GM11168 (cell line): Measurements from ENCODE around the gene ATAD3B.
"Not testable (repeated sequence)": the region's sequence is repeated elsewhere in the genome, so short reads cannot be mapped to it uniquely, and the experiment has no call there.

Experiments used
- in situ Hi-C: fragments of 300-500 bp; cut with MboI; formaldehyde crosslinking; loops from one replicate; pipeline ENCODE4 v1.12.0; 2022; ENCODE audit warnings: low sequenced_read_pairs; ENCODE audit not compliant: unreplicated experiment

ATAD3B gene

DNA sequence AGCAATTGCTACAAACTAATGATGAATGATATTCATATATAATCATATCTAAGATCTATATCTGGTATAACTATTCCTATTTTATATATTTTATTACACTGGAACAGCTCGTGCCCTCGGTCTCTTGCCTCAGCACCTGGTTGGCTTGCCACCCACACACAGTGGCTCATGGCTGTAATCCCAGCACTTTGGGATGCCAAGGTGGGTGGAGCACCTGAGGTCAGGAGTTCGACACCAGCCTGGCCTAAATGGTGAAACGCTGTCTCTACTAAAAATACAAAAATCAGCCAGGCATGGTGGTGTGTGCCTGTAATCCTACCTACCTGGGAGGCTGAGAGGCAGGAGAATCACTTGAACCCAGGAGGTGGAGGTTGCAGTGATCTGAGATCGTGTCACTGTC is 34.2 kb downstream of the ATAD3B start:
- in situ Hi-C loops = not testable (repeated sequence)

DNA sequence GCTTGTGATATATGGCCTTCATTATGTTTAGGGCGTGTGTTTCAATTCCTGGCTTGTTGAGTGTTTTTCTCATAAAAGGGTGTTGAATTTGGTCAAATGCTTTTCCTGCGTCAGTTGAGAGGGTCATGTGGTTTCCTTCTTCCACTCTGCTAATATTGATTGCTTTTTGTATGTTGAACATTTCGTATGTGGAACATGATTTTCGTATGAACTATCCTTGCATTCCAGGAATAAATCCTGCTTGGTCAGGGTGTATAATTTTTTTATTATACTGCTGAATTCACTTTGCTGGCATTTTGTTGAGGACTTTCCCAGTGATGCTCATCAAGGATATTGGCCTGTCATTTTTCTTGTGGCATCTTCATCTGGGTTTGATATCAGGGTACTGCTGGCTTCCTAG is 35.7 kb downstream of the ATAD3B start:
- in situ Hi-C loops = no loop called here

DNA sequence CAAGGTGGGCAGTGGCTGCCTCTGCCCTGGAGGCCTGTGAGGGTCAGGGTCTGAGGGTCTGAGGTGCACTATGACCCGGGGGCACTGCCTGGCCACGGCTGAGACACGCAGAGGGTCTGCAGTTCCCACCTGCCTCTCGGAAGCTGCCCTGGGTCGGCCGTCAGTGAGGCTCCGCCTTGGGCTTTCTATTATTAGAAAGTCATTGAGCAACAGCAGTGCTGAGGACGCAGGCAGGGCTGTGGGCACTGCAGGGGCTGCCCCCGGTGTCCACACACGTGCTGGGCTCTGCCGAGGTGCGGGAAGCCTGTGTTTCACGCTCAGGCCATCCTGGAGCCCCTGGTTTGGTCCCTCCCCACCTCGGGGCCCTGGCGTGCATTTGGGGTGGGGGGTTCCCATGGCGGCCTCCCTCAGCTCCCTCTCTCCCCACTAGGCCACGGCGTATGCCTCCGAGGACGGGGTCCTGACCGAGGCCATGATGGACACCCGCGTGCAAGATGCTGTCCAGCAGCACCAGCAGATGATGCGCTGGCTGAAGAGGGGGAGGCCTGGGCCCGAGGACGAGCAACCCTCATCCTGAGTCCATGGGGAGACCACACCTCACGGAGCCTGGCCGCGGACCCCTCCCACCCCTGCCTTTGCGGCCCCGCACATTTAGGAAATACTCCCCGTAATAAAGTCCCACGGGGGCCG is 37.4 kb downstream of the ATAD3B start:
- in situ Hi-C loops = not testable (repeated sequence)

DNA sequence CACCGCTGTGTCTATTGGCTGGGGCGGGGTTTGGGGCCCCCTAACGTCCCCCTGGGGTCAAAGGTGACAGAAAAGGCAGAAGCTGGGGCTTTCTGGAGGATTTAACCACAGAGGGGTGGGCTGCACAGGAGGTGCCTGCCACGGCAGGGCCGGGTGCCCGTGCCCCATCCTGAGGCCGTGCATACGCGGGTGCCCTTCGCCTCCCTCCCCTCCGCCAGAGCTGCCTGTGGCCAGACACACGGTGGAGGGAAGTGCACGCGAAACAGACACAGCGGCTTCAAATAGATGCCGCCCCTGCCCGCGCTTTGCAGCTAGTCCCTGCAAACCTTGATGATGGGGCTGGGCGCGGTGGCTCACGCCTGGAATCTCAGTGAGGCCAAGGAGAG is 37.9 kb downstream of the ATAD3B start:
- in situ Hi-C loops = not testable (repeated sequence)

DNA sequence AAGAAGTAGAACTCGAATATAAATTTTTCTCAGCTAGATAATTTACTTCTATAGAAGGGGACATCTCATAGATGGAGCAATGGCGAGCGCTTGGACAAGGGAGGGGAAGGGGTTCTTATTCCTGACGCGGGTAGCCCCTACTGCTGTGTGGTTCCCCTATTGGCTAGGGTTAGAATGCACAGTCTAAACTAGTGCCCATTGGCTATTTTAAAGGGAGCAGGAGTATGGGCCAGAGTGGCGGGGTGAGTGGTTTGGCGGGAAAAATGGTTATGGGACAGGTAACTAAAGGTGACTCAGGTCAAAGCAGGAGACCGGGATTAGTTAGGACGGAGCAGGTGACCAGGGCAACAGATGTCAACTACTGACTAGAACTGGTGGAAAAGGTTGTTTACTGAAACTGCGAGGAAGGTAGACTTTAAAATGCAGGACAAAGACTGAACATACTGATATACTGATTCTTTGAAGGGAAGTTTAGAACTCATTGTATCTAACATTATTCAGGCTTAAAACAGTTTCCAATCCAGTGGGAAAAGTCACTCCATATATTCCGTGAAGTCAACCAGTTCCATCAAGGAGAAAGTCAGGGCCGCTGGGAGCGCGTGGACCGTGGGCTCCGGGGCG is 39.5 kb downstream of the ATAD3B start:
- in situ Hi-C loops = no loop called here

DNA sequence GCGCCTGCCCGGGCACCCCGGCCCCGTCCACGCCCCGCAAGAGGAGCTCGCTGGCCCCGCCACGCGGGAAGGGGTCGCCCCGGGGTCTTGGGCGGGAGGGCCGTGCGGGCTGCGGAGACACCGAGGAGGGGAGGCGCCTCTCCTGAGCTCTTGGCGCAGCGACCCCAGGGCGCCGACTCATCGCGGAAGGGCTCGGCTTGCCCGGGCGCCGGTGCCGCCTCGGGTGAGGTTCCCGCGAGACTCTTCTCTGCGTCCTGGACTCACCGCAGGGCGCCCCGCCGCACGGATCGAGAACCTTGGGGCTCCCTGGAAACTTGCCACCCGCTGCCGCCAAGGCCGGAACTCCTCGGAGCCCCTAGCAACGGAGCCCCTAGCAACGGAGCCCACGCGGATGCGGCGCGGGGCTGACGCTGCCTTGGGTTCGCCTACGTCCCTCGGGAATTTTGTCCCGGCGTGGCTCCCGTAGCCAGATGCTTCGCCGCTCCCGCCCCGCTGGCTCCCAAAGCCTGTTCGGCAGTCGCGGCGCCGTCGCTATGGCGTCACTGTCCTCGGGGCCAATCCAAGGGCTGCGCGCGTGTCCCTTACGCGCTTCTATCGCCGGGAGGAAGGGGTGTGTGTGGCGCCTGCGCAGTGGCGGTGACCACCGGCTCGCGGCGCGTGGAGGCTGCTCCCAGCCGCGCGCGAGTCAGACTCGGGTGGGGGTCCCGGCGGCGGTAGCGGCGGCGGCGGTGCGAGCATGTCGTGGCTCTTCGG is 40.1 kb downstream of the ATAD3B start, which contains the start of gene ATAD3A:
Gene ATAD3A, plus strand, starts transcription at position 630 of the 753 bp plus-strand sequence. Its CDS starts 107 bp downstream, at position 737.
- in situ Hi-C loops = no loop called here

DNA sequence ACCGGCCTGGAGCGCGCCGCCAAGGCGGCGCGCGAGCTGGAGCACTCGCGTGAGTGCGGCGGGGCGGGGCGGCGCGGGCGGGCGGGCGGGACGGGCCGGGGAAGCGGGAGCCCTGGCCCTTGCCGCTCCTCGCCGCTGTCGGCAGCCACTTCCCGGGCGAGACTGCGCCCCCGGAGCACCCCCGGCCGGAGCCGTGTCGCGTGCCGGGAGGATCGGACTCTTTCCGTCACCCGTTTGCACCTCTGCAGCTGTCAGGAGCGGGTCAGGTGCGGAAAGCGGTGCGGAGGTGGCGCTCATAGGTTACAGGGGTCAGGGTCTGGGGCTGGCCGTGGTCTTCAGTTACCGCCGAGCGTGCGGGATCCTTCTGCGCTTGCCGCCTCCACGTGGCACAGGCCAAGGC is 40.9 kb downstream of the ATAD3B start:
- in situ Hi-C loops = not testable (repeated sequence)

DNA sequence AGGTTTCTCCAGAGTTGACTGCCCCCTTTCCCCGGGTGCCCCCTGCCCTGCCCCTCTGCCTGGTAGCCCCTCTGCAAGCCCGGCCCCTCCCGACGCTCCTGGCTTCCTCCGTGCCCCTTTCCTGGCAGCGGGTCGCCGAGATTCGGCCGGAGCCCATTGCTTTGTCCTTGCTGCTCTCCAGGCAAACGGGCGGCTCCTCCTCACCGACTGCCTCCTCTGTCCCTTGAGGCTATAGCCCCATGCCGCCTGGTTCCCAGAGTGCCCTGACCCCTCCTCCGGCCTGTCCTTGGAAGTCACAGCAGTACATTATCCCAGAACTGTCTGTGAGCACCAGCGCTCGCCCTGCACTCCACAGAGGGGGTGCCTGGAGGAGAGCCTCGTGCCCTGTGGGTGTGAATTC is 42.1 kb downstream of the ATAD3B start:
- in situ Hi-C loops = not testable (repeated sequence)

DNA sequence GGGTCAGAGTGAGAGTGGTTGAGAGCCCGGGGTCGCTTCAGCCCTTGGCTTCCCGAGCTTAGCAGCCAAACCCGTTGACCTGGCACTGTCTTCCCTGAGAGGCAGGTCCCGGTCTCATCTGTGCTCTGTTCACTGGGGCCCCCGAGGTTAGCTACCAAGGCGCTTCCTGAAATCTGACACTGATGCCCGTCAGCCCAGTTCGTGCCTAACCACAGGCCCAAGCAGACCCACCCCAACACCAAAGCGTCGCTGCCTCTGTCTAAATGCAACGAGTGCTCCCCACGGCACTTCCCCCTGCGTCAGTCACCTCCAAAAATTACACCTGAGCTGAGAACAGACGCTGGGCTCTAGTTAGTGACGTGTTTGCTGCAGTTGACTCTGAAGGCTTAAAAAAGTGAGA is 42.8 kb downstream of the ATAD3B start:
- in situ Hi-C loops = not testable (repeated sequence)

DNA sequence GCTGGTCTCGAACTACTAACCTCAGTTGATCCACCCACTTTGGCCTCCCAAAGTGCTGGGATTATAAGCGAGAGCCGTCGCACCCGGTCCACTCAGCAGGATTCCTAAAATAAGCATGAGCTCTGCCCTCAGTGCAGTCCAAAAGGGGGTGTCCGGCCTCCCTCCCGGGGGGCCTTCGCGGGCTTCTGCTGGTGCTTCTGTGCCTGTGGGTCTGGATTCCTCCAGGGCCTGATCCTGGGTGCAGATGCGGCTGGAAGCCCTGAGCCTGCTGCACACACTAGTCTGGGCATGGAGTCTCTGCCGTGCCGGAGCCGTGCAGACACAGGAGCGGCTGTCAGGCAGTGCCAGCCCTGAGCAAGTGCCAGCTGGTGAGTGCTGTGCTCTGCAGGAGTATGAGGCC is 45.4 kb downstream of the ATAD3B start:
- in situ Hi-C loops = loop anchor here (5.0 kb wide), 1 partner anchor 40 kb away; no protein-coding TSS in a partner anchor

DNA sequence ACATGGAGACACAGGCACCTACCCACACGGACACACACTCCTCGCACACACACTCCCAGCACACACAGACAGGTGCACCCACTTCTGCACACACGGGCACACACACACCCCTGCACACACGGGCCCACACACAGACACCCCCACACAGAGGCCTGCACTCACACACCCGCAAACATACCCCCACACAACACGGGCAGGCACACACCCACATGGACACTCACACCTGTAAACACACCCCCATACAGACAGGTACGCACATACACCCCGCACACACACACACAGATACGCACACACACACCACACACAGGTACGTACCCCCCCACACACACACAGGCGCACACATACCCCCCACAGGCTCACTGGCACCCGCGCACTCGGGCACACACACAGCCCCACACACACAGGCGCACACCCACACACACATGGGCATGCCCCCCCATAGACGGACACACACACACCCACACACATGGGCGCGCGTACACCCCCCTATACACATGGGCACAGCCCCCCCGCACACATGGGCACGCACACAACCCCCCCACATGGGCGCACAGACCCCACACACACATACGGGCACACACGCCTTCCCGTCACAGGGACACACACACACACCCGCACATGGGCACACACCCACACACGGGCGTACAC is 46.5 kb downstream of the ATAD3B start:
- in situ Hi-C loops = loop anchor here (5.0 kb wide), 1 partner anchor 41 kb away; no protein-coding TSS in a partner anchor

DNA sequence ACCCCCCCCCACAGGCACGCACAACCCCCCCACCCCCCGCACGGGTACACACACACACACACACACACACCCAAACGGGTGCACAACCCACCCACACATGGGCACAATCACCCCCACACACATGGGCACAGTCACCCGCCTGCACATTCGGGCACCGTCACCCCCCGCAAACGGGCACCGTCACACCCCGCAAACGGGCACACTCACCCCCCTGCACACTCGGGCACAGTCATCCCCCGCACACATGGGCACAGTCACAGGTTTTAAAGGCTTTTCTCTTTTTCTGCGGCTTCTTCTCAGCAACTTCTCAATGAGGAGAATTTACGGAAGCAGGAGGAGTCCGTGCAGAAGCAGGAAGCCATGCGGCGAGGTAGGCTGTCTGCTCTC is 47.0 kb downstream of the ATAD3B start:
- in situ Hi-C loops = loop anchor here (5.0 kb wide), 1 partner anchor 41 kb away; no protein-coding TSS in a partner anchor

DNA sequence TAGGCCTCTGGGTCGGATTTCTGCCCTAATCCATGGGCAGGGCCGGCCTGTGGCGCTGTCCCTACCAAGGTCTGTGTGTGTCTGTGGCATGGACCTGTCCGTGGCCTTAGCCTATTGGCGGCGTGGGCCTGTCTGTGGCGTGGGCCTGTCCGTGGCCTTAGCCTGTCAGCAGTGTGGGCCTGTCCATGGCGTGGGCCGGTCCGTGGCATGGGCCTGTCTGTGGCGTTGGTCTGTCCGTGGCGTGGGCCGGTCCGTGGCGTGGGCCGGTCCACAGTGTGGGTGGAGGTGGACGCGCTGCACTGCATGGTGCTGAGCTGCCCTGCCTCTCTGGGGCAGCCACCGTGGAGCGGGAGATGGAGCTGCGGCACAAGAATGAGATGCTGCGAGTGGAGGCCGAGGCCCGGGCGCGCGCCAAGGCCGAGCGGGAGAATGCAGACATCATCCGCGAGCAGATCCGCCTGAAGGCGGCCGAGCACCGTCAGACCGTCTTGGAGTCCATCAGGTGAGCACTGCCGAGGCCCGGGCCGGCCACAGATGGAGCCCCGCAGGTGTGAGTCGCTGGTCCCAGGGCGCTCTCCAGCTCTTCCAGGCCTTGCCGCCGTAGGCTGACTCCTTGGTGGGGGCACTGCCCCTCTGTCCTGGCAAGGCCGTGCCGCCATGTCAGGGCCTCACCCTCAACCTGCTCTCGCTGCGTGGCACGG is 48.4 kb downstream of the ATAD3B start:
- in situ Hi-C loops = loop anchor here (5.0 kb wide), 1 partner anchor 43 kb away; no protein-coding TSS in a partner anchor

DNA sequence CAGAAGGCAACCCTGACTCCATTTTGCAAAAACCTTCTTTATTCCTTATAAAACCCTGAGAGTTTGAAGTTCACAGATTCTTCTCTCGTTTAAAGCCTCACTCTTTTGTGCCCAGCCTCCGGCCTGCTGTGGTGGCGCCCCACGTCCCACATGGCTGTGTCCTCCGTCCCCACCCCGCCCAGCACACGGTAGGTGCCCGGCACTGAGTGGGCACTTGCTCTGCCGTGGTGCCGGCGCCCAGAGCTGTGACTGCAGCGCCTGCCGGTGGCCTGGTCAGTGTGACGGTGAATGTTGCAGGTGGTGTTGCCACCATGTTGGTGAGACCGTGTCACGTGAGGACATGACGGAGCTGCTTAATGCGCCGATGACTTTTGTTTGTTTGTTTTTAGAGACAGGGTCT is 49.8 kb downstream of the ATAD3B start:
- in situ Hi-C loops = no loop called here

DNA sequence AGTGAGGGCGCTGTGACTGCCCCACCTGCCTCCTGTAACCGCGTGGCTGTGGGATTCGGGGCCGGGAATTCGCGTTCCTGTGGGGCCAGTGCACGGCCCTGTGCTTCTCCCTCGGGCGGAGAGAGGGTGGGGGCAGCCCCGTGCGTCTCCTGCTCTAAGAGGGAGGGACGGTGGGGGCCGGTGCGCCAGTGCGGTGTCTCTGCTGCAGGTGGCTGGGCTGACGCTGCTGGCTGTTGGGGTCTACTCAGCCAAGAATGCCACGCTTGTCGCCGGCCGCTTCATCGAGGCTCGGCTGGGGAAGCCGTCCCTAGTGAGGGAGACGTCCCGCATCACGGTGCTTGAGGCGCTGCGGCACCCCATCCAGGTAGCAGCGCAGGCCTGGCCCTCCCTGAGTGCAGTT is 51.0 kb downstream of the ATAD3B start:
- in situ Hi-C loops = not testable (repeated sequence)

DNA sequence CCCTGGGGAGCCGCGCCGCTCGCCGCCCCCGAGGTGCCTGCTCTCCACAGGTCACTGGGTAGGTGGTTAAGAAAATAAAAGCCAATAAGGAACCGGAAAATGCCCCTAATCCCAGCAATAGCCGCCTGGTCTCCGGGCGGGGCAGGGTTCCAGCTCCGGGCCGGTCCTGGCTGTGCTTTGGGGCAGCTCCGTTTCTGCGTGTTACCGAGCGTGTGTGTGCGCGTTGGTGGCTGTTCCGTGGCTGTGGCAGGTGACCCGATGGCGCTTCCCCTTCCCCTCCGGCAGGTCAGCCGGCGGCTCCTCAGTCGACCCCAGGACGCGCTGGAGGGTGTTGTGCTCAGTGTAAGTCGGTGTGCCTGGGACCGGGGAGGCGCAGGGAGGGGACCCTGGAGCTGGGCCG is 51.7 kb downstream of the ATAD3B start:
- in situ Hi-C loops = not testable (repeated sequence)

DNA sequence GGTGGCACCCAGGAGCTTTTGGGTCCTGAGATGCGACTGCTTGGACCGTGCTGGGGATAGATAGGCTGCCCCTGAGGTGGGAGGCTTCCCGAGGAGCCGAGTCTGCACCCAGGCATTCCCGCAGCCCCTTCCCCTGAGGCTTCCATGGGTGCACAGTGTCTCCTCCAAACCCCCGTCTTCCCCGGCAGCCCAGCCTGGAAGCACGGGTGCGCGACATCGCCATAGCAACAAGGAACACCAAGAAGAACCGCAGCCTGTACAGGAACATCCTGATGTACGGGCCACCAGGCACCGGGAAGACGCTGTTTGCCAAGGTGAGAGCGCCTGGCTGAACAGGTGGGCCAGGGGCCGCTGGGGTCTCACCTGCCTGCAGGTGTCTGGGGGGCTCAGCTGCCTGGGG is 52.1 kb downstream of the ATAD3B start:
- in situ Hi-C loops = not testable (repeated sequence)

DNA sequence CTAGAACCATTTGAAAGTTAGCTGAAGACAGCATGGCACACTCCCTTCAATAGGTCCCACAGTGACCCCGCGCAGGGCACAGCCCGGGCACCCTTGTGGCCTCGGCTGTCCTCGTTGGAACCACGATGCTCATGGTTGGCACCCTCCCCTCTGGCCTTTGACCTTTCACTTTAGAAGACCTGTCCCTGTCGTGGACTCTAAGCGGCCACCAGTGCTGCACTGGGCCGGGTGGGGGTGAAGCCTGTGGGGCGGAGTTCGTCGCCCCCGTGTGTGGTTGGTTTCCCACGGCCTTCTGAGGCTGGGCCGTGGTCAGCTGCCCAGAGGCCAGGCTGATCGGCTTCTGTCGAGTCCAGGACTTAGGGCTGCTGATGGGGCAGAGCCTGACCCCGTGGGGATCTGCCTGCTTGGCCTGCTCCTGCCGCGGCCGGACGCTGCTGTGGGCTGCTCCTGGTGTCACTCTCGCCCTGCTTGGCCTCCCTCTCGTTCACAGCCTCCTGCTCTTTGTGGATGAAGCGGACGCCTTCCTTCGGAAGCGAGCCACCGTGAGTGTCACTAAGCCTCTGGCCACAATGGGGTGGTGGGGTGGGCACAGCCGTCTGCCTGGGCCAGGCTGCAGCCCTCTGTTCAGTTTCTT is 53.3 kb downstream of the ATAD3B start:
- in situ Hi-C loops = not testable (repeated sequence)

DNA sequence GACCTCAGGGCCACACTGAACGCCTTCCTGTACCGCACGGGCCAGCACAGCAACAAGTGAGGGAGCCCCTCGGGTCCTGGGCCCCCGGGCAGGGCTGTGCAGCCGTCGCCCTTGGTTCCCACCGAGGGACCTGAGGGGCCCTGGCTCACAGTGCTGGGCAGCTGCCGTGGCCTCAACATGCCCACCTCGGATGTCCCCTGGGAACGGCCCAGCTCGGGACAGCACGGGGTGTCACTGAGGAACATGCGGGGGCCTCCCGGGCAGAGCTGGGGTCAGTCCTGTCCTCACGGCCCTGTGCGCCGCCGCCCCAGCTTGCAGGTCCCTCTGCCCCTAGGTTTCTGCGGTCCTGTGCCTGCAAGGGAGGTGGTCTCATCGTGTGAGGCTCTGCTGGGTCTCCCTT is 54.9 kb downstream of the ATAD3B start:
- in situ Hi-C loops = not testable (repeated sequence)
